H9 (cell line): ENCODE results near the gene HCK. TPM values are rescaled to one million over a fixed set of nuclear protein-coding genes. Genes with fewer than 3 reads are reported as not detected.
A peak's percentile ranks its signal among the peaks of the same experiment; 100 is the strongest.

Experiments
- DNase-seq: peaks from one replicate; pipeline ENCODE4 v3.0.0-alpha.2; 2017
- H2AFZ ChIP-seq: one replicate; pipeline ENCODE4 v1.6.1; 2013; ENCODE audit warnings: mild to moderate bottlenecking, low read length, control low read depth, moderate library complexity
- H2AK5ac ChIP-seq: 2 replicates; pipeline ENCODE4 v1.6.1; 2013; ENCODE audit warnings: low read length, control low read depth, mixed read lengths; ENCODE audit not compliant: insufficient read length
- H2BK120ac ChIP-seq: one replicate; pipeline ENCODE4 v1.6.1; 2013; ENCODE audit warnings: low read depth, mild to moderate bottlenecking, low read length, control low read depth, inconsistent platforms; ENCODE audit not compliant: poor library complexity, severe bottlenecking
- H2BK12ac ChIP-seq: 2 replicates; pipeline ENCODE4 v1.6.1; 2013; ENCODE audit warnings: low read length, control low read depth, mixed read lengths, low read depth; ENCODE audit not compliant: insufficient read length
- H2BK15ac ChIP-seq: 2 replicates; pipeline ENCODE4 v1.6.1; 2013; ENCODE audit warnings: low read depth, low read length, control low read depth
- H2BK20ac ChIP-seq: one replicate; pipeline ENCODE4 v1.6.1; 2013; ENCODE audit warnings: low read depth, mild to moderate bottlenecking, low read length, control low read depth, inconsistent platforms; ENCODE audit not compliant: poor library complexity, severe bottlenecking
- H2BK5ac ChIP-seq: 2 replicates; pipeline ENCODE4 v1.6.1; 2013; ENCODE audit warnings: low read length, control low read depth, mixed read lengths; ENCODE audit not compliant: insufficient read length
- H3K14ac ChIP-seq: 2 replicates; pipeline ENCODE4 v1.6.1; 2013; ENCODE audit warnings: low read length, control low read depth; ENCODE audit not compliant: insufficient read depth
- H3K18ac ChIP-seq: 2 replicates; pipeline ENCODE4 v1.6.1; 2013; ENCODE audit warnings: low read depth, mild to moderate bottlenecking, mixed read lengths, low read length, control low read depth; ENCODE audit not compliant: insufficient read length
- H3K23ac ChIP-seq: 2 replicates; pipeline ENCODE4 v1.6.1; 2013; ENCODE audit warnings: low read length, control low read depth, mixed read lengths, low read depth; ENCODE audit not compliant: insufficient read length
- H3K23me2 ChIP-seq: 2 replicates; pipeline ENCODE4 v1.6.1; 2013; ENCODE audit warnings: low read depth, mild to moderate bottlenecking, mixed read lengths, low read length, control low read depth; ENCODE audit not compliant: insufficient read length, poor library complexity, severe bottlenecking
- H3K27ac ChIP-seq: 2 replicates; pipeline ENCODE4 v1.5.1; 2013; ENCODE audit warnings: low read length, control low read depth, mixed read lengths, low read depth; ENCODE audit not compliant: insufficient read length
- H3K27me3 ChIP-seq: 2 replicates; pipeline ENCODE4 v1.6.1; 2013; ENCODE audit warnings: low read length, control low read depth, inconsistent platforms; ENCODE audit not compliant: insufficient read depth
- H3K4ac ChIP-seq: 2 replicates; pipeline ENCODE4 v1.6.1; 2013; ENCODE audit warnings: low read depth, mild to moderate bottlenecking, control low read depth, inconsistent platforms, low read length, moderate library complexity
- H3K4me1 ChIP-seq: 2 replicates; pipeline ENCODE4 v1.6.1; 2013; ENCODE audit warnings: low read length, control low read depth, inconsistent platforms; ENCODE audit not compliant: insufficient read depth
- H3K4me2 ChIP-seq: 2 replicates; pipeline ENCODE4 v1.6.1; 2013; ENCODE audit warnings: low read length, control low read depth, mixed read lengths; ENCODE audit not compliant: insufficient read length, insufficient read depth
- H3K56ac ChIP-seq: 2 replicates; pipeline ENCODE4 v1.6.1; 2013; ENCODE audit warnings: low read depth, mild to moderate bottlenecking, mixed read lengths, low read length, control low read depth; ENCODE audit not compliant: insufficient read length
- H3K79me1 ChIP-seq: 2 replicates; pipeline ENCODE4 v1.6.1; 2013; ENCODE audit warnings: low read depth, mild to moderate bottlenecking, moderate library complexity, low read length, control low read depth, inconsistent platforms; ENCODE audit not compliant: insufficient read depth, poor library complexity, severe bottlenecking
- H3K79me2 ChIP-seq: 2 replicates; pipeline ENCODE4 v1.6.1; 2013; ENCODE audit warnings: low read length, control low read depth, inconsistent platforms; ENCODE audit not compliant: insufficient read depth
- H3K9ac ChIP-seq: 2 replicates; pipeline ENCODE4 v1.6.1; 2013; ENCODE audit warnings: low read length, control low read depth, mixed read lengths; ENCODE audit not compliant: insufficient read length; ENCODE audit errors: extremely low read depth
- H3K9me3 ChIP-seq: one replicate; pipeline ENCODE4 v1.6.1; 2013; ENCODE audit warnings: low read depth, low read length, inconsistent platforms; ENCODE audit not compliant: control insufficient read depth
- H3T11ph ChIP-seq: one replicate; pipeline ENCODE4 v1.6.1; 2013; ENCODE audit warnings: mild to moderate bottlenecking, low read length, control low read depth, inconsistent platforms
- H4K20me1 ChIP-seq: one replicate; pipeline ENCODE4 v1.6.1; 2013; ENCODE audit not compliant: control insufficient read depth, insufficient read length, insufficient read depth
- H4K5ac ChIP-seq: 2 replicates; pipeline ENCODE4 v1.6.1; 2013; ENCODE audit warnings: low read depth, mild to moderate bottlenecking, mixed read lengths, low read length, control low read depth; ENCODE audit not compliant: insufficient read length
- H4K8ac ChIP-seq: replicated peaks from 2 replicates; pipeline ENCODE4 v1.6.1; 2013; ENCODE audit warnings: low read length, control low read depth, mixed read lengths, low read depth; ENCODE audit not compliant: insufficient read length
- H4K91ac ChIP-seq: 2 replicates; pipeline ENCODE4 v1.6.1; 2013; ENCODE audit warnings: low read depth, mild to moderate bottlenecking, moderate library complexity, mixed read lengths, low read length, control low read depth; ENCODE audit not compliant: insufficient read length
- H3K27ac Mint-ChIP-seq, 3 experiments: 2 replicates in 2 of 3; 3 replicates in 1 of 3; pipeline ENCODE4 v1.8.0; 2020 to 2021; ENCODE audit warnings: mixed read lengths in 3 of 3, mild to moderate bottlenecking in 1 of 3, moderate library complexity in 1 of 3
- H3K27me3 Mint-ChIP-seq: 2 replicates; pipeline ENCODE4 v1.8.0; 2021; ENCODE audit warnings: low read depth, mild to moderate bottlenecking, moderate library complexity, mixed read lengths
- H3K36me3 Mint-ChIP-seq, 3 experiments: 2 replicates in 2 of 3; 3 replicates in 1 of 3; pipeline ENCODE4 v1.8.0; 2020 to 2021; ENCODE audit warnings: low read depth in 3 of 3, mixed read lengths in 3 of 3; ENCODE audit not compliant: insufficient read depth in 1 of 3
- H3K4me1 Mint-ChIP-seq, 2 experiments: 2 replicates each; pipeline ENCODE4 v1.8.0; 2020; ENCODE audit warnings: mixed read lengths in 2 of 2
- H3K4me3 Mint-ChIP-seq, 2 experiments: 2 replicates in 1 of 2; 3 replicates in 1 of 2; pipeline ENCODE4 v1.8.0; 2020 to 2021; ENCODE audit warnings: mild to moderate bottlenecking in 2 of 2, mixed read lengths in 2 of 2, moderate library complexity in 1 of 2
- H3K9me3 Mint-ChIP-seq, 2 experiments: 2 replicates in 1 of 2; 3 replicates in 1 of 2; pipeline ENCODE4 v1.8.0; 2020; ENCODE audit warnings: mild to moderate bottlenecking in 2 of 2, mixed read lengths in 2 of 2, moderate library complexity in 1 of 2
- whole genome bisulfite sequencing: extraction: QIAGEN DNeasy Blood & Tissue Kit; methylation state at CpG from one replicate; pipeline ENCODE4 v1.1.7; 2013; ENCODE audit warnings: missing lambda C conversion rate, low lambda C conversion rate, mixed read lengths; ENCODE audit not compliant: insufficient read length; ENCODE audit errors: extremely low coverage; 5-methylcytosine and 5-hydroxymethylcytosine counted together
- total RNA-seq: library from RNA; stranded (reverse); gene quantifications from 2 replicates; pipeline ENCODE4 v1.2.1, GENCODE V29; 2021
- TF ChIP-seq, protein P1 (sequence below): fragments of 200-600 bp; sonication (generic); conservative IDR thresholded peaks from 3 replicates; pipeline ENCODE4 v1.8.0; 2021; ENCODE audit warnings: antibody characterized with exemption, mild to moderate bottlenecking

HCK gene
- total RNA-seq, 1 experiment from 2014 or later: 1.7 TPM

DNA sequence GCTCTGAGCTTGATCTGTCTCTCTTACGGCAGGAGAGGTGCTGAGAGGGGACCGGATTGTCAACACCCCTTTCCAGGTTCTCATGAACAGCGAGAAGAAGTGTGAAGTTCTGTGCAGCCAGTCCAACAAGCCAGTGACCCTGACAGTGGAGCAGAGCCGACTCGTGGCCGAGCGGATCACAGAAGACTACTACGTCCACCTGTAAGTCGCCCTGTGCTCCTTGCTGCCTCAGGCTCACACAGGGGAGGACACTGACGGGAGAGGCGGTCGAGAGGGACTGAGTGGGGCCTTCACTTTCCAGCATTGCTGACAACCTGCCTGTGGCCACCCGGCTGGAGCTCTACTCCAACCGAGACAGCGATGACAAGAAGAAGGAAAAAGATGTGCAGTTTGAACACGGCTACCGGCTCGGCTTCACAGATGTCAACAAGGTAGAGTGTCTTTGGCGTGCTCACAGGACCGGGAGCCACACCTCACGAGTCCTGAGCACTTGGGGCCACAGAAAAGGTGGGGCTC is 89.5 kb downstream of the HCK start:
- no peaks in the 10 kb centered on the region for H3K79me2 ChIP-seq
- H3K23ac ChIP-seq: no peak overlapping the region
- H3K27me3 Mint-ChIP-seq: no peaks in the 10 kb centered on the region
- H4K20me1 ChIP-seq: no peaks in the 10 kb centered on the region
- H3K27me3 ChIP-seq: no peaks in the 10 kb centered on the region
- H3K14ac ChIP-seq: no peak overlapping the region
- H3K27ac ChIP-seq: no peak overlapping the region
- peak overlapping the region in 2 of 3 experiments; percentile 38 to 39; a peak in 2 of 7 replicates for H3K27ac Mint-ChIP-seq
- H3K4me2 ChIP-seq: no peak overlapping the region
- no peak overlapping the region for H3K56ac ChIP-seq
- no peak overlapping the region for H4K5ac ChIP-seq
- H2BK5ac ChIP-seq: no peak overlapping the region
- no peak overlapping the region for H3K9ac ChIP-seq
- no peak overlapping the region for H3K4ac ChIP-seq
- H2BK12ac ChIP-seq: no peak overlapping the region
- H3K9me3 Mint-ChIP-seq: no peaks in the 10 kb centered on the region
- H4K8ac ChIP-seq: no peak overlapping the region
- no peak overlapping the region for H2AK5ac ChIP-seq
- H2BK15ac ChIP-seq: no peak overlapping the region
- no peak overlapping the region for H2AFZ ChIP-seq
- no peak for DNase-seq
- H2BK120ac ChIP-seq: no peak overlapping the region
- no peaks in the 10 kb centered on the region for H3K79me1 ChIP-seq
- H3K4me1 ChIP-seq: no peaks in the 10 kb centered on the region
- H3K23me2 ChIP-seq: no peaks in the 10 kb centered on the region
- peaks cover 54 to 93% (median 81%) of the 10 kb centered on the region in 3 experiments for H3K36me3 Mint-ChIP-seq
- no peaks in the 10 kb centered on the region for H3K9me3 ChIP-seq
- WGBS: no CpG with 5 or more reads among the region's 21 CpGs
- H2BK20ac ChIP-seq: no peak overlapping the region
- H3K4me1 Mint-ChIP-seq: no peaks in the 10 kb centered on the region
- H3K18ac ChIP-seq: no peak overlapping the region
- no peak overlapping the region for H3K4me3 Mint-ChIP-seq
- TF ChIP-seq, protein P1, sequence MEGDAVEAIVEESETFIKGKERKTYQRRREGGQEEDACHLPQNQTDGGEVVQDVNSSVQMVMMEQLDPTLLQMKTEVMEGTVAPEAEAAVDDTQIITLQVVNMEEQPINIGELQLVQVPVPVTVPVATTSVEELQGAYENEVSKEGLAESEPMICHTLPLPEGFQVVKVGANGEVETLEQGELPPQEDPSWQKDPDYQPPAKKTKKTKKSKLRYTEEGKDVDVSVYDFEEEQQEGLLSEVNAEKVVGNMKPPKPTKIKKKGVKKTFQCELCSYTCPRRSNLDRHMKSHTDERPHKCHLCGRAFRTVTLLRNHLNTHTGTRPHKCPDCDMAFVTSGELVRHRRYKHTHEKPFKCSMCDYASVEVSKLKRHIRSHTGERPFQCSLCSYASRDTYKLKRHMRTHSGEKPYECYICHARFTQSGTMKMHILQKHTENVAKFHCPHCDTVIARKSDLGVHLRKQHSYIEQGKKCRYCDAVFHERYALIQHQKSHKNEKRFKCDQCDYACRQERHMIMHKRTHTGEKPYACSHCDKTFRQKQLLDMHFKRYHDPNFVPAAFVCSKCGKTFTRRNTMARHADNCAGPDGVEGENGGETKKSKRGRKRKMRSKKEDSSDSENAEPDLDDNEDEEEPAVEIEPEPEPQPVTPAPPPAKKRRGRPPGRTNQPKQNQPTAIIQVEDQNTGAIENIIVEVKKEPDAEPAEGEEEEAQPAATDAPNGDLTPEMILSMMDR: no peak
- H3T11ph ChIP-seq: no peak overlapping the region
- H4K91ac ChIP-seq: no peak overlapping the region
